Measurements from ENCODE around the gene THSD4. TPM values are rescaled to one million over a fixed set of nuclear protein-coding genes. Genes with fewer than 3 reads are reported as not detected.

THSD4 gene
- total RNA-seq, 1 donor from 2014 or later = 66.8 TPM

DNA sequence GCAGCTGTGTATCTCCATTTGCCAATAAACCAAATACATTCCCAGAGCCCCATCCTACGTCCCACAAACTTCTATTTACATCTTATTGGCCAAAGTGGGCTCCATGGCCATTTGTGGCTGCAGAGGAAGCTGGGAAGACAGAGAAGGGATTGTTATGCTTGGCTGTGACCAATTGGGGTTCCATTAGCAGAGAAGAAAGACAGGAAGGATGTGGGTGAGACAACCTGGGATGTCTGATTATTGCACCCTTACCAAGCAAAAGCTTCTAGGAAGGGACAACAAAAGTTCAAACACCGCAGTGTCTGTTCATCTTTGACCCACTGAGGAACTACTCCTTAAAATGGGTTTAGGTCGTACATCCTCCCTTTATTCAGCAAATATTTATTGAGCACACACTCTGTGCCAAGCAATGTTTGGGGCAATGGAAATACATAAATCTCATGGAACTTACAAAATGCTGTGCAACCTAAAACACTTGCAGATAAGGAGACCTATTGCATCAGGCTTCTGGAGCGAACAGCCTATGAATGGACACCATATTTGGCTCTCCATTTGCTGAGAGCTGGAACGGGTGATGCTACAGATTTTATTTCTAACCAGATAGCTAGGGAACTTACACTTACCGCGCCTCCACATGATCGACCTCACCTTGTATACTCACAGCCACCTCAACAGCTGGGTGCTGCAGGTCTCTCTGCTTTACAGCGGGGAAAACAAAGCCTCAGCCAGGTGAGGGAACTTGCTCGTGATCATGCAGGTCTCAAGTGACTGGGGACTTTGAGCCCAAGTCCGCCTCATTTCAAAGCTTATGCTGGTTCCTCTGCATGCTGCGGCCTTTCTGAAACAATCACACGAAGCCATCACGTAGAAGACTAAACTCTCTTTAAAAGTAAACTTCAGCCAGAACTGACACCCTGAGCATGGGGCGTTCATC lies 673.6 kb downstream of the THSD4 start:
- DNase-seq (ENCODE audit: extremely low spot score in 2 of 2) = no peak
- Histone ChIP-seq H3K36me3 (no peaks in the 10 kb centered on the region), H3K4me1 (no peaks in the 10 kb centered on the region), H3K27ac (no peak overlapping the region), H3K9me3 (no peaks in the 10 kb centered on the region), H3K27me3 (no peaks in the 10 kb centered on the region), H3K4me3 (no peak overlapping the region)
- intact Hi-C loops (cut with DNase I) = no loop called here
- TF ChIP-seq POLR2A (IDR thresholded peaks at IDR 0.05) = no peak
- TF ChIP-seq, protein P1, sequence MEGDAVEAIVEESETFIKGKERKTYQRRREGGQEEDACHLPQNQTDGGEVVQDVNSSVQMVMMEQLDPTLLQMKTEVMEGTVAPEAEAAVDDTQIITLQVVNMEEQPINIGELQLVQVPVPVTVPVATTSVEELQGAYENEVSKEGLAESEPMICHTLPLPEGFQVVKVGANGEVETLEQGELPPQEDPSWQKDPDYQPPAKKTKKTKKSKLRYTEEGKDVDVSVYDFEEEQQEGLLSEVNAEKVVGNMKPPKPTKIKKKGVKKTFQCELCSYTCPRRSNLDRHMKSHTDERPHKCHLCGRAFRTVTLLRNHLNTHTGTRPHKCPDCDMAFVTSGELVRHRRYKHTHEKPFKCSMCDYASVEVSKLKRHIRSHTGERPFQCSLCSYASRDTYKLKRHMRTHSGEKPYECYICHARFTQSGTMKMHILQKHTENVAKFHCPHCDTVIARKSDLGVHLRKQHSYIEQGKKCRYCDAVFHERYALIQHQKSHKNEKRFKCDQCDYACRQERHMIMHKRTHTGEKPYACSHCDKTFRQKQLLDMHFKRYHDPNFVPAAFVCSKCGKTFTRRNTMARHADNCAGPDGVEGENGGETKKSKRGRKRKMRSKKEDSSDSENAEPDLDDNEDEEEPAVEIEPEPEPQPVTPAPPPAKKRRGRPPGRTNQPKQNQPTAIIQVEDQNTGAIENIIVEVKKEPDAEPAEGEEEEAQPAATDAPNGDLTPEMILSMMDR (IDR thresholded peaks at IDR 0.05) = no peak
- no peak for TF ChIP-seq POLR2AphosphoS5 (IDR thresholded peaks at IDR 0.05; ENCODE audit: insufficient read depth in 1 of 2, low read depth in 1 of 2)

DNA sequence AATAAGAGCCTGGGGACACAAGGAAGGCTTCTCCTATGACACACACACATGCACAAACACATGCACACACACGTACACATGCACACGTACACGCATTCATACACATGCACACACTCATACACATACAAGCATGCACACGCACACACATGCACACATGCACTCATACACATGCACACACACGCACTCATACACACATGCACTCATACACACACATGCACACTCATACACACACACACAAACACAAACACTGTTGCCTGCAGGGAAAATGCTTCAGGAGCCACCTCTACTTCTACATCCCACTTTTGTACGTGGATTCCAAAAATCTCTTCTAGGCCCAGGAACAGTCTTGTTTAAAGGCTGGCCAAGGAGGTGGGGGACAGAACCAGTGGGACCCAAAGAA lies 674.3 kb downstream of the THSD4 start:
- Histone ChIP-seq H3K4me1 (no peaks in the 10 kb centered on the region), H3K9me3 (no peaks in the 10 kb centered on the region), H3K27me3 (no peaks in the 10 kb centered on the region), H3K4me3 (no peak overlapping the region), H3K36me3 (no peaks in the 10 kb centered on the region), H3K27ac (no peak overlapping the region)
- intact Hi-C loops (cut with DNase I) = no loop called here
- TF ChIP-seq POLR2A (IDR thresholded peaks at IDR 0.05) (no peak), POLR2AphosphoS5 (IDR thresholded peaks at IDR 0.05; ENCODE audit: insufficient read depth in 1 of 2, low read depth in 1 of 2) (no peak)
- TF ChIP-seq, protein P1 (IDR thresholded peaks at IDR 0.05) = no peak
- DNase-seq (ENCODE audit: extremely low spot score in 2 of 2) = no peak

DNA sequence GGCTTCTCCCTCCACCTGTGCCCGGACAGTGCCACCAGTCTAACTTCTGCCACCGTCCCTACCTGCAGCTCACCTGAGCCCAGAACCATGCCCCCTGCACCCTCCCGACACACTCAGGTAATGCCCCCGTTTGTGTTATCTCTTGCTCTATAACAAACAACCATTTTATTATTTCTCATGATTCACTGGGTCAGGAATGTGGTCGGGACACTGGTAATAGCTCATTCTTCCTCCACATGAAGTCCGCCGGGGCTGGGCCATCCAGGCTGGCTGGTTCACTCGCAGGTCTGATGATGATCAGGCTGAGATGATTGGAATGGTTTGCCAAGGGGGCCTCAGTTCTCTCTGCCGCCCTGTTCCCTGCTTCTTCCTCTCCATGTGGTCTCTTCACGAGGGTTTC lies 674.8 kb downstream of the THSD4 start:
- H3K27ac ChIP-seq = no peak overlapping the region
- H3K4me3 ChIP-seq = no peak overlapping the region
- intact Hi-C loops (cut with DNase I) = no loop called here
- H3K9me3 ChIP-seq = no peaks in the 10 kb centered on the region
- no peaks in the 10 kb centered on the region for H3K4me1 ChIP-seq
- no peaks in the 10 kb centered on the region for H3K27me3 ChIP-seq
- no peaks in the 10 kb centered on the region for H3K36me3 ChIP-seq
- no peak for DNase-seq (ENCODE audit: extremely low spot score in 2 of 2)
- no peak for TF ChIP-seq POLR2A (IDR thresholded peaks at IDR 0.05)
- TF ChIP-seq POLR2AphosphoS5 (IDR thresholded peaks at IDR 0.05; ENCODE audit: insufficient read depth in 1 of 2, low read depth in 1 of 2) = no peak
- TF ChIP-seq, protein P1 (IDR thresholded peaks at IDR 0.05) = no peak

DNA sequence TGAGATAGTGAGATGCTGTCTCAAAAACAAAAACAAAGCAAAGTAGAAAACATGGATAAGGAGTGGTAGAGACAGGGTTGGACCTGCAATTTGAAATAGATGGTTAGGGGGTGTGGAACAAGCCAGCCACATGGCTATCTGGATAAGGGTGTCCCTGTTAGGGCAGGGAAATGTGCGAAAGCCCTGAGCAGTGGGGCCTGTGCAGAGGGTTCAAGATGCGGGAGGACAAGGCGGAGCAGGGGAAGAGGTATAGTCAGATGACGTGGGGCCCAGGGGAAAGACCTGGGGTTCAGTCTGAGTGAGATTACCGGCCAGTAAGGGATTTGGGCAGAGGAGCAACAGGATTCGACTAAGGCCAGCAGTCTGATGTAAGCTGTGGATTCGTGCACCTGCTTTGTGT lies 676.7 kb downstream of the THSD4 start:
- Histone ChIP-seq H3K9me3 (no peaks in the 10 kb centered on the region), H3K27ac (no peak overlapping the region), H3K36me3 (no peaks in the 10 kb centered on the region), H3K27me3 (no peaks in the 10 kb centered on the region), H3K4me1 (no peaks in the 10 kb centered on the region), H3K4me3 (no peak overlapping the region)
- TF ChIP-seq, protein P1 (IDR thresholded peaks at IDR 0.05) = no peak
- TF ChIP-seq POLR2A (IDR thresholded peaks at IDR 0.05) = no peak
- no peak for TF ChIP-seq POLR2AphosphoS5 (IDR thresholded peaks at IDR 0.05; ENCODE audit: insufficient read depth in 1 of 2, low read depth in 1 of 2)
- no peak for DNase-seq (ENCODE audit: extremely low spot score in 2 of 2)
- intact Hi-C loops (cut with DNase I) = no loop called here

DNA sequence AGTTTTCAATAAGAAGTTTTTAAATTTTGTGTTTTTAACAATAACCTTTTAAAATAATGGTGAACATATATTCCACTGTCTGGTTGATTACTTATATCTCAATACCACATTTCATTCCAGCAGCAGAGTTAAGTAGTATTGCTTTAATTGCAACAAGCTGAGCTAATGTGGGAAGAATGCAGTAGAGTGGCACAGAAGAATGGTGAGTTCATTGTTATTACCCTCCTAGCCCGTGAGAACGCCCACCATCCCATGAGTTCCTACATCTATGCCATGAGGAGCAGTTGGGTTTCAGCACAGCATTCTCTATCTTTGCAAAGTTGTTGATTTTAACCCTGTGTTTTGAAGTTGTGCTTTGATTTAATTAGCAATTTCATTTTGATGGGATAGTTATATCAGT lies 677.2 kb downstream of the THSD4 start:
- Histone ChIP-seq H3K9me3 (no peaks in the 10 kb centered on the region), H3K27me3 (no peaks in the 10 kb centered on the region), H3K4me3 (no peak overlapping the region), H3K4me1 (no peaks in the 10 kb centered on the region), H3K36me3 (no peaks in the 10 kb centered on the region), H3K27ac (no peak overlapping the region)
- TF ChIP-seq POLR2AphosphoS5 (IDR thresholded peaks at IDR 0.05; ENCODE audit: insufficient read depth in 1 of 2, low read depth in 1 of 2) (no peak), POLR2A (IDR thresholded peaks at IDR 0.05) (no peak)
- TF ChIP-seq, protein P1 (IDR thresholded peaks at IDR 0.05) = no peak
- intact Hi-C loops (cut with DNase I) = no loop called here
- DNase-seq (ENCODE audit: extremely low spot score in 2 of 2) = no peak
